ENCODE data around the gene RSKR. TPM values are rescaled to one million over a fixed set of nuclear protein-coding genes. Genes with fewer than 3 reads are reported as not detected.
A peak's percentile ranks its signal among the peaks of the same experiment; 100 is the strongest.
"Not testable (repeated sequence)": the region's sequence is repeated elsewhere in the genome, so short reads cannot be mapped to it uniquely, and the experiment has no call there.

RSKR gene, protein sequence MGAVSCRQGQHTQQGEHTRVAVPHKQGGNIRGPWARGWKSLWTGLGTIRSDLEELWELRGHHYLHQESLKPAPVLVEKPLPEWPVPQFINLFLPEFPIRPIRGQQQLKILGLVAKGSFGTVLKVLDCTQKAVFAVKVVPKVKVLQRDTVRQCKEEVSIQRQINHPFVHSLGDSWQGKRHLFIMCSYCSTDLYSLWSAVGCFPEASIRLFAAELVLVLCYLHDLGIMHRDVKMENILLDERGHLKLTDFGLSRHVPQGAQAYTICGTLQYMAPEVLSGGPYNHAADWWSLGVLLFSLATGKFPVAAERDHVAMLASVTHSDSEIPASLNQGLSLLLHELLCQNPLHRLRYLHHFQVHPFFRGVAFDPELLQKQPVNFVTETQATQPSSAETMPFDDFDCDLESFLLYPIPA
- polyA plus RNA-seq (2012; ENCODE audit: insufficient read depth, insufficient read length), result 18.8 TPM

DNA sequence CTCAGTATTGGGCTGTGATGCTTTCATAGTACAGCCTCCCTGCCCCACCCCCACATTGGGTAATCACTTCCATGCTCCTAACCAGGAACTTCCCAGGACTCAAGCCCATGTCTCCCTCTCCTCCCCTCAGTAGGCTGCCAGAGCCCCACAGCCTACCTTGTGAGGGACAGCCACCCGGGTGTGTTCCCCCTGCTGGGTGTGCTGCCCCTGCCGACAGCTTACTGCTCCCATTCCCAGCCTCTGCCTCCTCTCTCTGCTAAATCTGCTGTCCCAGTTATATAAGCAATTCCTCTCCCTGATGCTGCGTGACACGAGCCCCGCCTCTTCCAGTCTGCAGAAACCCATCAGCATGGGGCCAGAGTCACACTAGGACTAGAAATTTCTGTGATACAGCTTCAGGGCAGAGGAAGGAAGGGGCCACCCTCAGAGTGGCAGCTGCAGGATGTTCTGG is at the start of gene RSKR:
RSKR (minus strand) TSS at position 255 of the 451 bp plus-strand sequence; CDS start at position 231, 24 bp downstream.
- no peak within 1 kb of the TSS for H3K4me3 ChIP-seq (ENCODE audit: low read length)
- DNase-seq (ENCODE audit: low read depth, low spot score), result no peak

DNA sequence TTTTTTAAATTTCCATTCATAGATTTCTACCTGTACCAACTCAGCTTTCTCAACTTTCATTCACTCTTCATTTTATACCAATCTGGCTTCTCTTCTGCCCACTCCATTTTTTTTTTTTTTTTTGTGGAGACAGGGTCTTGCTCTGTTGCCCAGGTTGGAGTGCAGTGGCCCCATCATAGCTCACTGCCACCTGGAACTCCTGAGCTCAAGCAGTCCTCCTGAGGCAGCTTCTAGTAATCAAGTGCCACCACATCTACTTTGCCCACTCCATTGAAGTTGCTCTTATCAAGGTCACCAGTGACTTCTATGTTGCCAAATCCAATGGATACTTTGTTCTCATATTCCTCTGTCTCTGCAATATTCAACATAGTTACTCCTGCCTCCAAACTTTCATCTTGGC is 49.7 kb upstream of the RSKR start:
- no peak overlapping the region for H3K4me3 ChIP-seq (ENCODE audit: low read length)
- no peak for DNase-seq (ENCODE audit: low read depth, low spot score)

DNA sequence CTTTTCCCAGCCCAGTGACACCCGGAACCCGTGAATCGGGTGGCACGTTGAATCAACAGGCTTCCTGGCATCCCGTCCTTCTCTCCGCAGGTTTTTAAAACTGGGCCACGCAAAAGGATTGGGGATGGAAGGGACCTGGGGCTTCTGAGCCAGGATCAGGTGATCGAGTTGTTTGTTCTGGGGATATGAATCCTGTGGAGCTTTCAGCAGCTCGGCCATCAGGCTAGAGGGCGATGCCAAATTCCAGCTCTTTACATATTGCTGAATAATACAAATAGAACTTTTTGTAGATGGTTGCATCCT is 48.5 kb upstream of the RSKR start:
- H3K4me3 ChIP-seq (ENCODE audit: low read length), result peak overlapping the region; percentile 98
- no peak for DNase-seq (ENCODE audit: low read depth, low spot score)

DNA sequence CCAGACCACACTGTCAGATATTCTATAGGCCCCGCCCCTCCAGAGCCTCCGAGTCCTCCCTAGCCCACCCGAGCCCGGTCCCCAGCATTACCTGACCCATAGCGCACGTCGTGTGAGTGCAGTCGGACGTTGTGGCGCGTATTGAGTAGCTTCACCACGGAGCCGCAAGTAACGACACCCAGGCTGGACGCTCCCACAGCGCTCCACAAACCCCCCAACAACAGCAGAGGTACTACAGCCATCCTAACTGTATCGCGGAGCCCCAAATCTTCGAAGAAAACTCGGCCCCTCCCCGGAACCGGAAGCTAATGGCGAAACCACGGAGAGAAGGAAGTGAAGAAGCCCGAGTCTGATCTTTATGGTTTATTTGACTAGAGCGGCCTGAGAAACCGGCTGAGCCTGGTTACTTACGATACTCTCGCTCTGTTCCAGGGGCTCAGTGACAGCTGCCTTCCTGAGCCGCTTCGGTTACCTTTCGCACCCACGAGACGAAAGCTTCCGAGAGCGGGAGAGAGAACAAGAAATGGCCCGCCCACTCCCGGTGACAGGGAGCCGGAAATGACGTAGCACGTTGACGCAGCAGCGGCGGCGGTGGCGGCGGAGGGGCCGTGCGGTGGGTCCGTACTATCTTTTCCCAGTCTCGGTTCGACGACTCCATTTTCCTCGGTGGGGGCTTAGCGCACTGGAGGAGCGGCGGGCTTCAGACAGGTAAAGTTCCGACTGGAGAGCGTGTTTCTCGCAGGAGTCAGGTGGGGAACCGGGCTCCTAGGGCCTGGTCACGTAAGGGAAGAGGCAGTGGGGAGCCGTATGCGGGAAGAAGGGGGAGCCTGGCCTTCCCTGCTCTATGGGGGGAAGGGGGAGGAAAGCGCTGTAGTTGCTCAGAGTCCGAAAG is 47.9 kb upstream of the RSKR start, which contains the start of the genes SDF2 and SUPT6H:
SDF2 (minus strand) TSS at position 272 of the 892 bp plus-strand sequence; CDS start at position 242, 30 bp downstream.
SUPT6H (plus strand) TSS at position 571 of the 892 bp plus-strand sequence. CDS start 11,197 bp downstream, outside the sequence.
- H3K4me3 ChIP-seq (ENCODE audit: low read length), result peak within 1 kb of the TSS; percentile 98
- DNase-seq (ENCODE audit: low read depth, low spot score), result peak; percentile 77

DNA sequence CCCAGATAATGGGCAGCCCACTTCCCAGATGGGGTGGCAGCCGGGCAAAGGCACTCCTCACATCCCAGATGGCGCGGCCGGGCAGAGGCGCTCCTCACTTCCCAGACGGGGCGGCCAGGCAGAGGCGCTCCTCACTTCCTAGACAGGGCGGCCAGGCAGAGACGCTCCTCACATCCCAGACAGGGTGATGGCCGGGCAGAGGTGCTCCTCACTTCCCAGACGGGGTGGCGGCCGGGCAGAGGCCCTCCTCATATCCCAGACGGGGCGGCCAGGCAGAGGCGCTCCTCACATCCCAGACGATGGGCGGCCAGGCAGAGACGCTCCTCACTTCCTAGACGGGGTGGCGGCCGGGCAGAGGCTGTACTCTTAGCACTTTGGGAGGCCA is 45.5 kb upstream of the RSKR start:
- DNase-seq (ENCODE audit: low read depth, low spot score); H3K4me3 ChIP-seq (ENCODE audit: low read length): not testable (repeated sequence)

DNA sequence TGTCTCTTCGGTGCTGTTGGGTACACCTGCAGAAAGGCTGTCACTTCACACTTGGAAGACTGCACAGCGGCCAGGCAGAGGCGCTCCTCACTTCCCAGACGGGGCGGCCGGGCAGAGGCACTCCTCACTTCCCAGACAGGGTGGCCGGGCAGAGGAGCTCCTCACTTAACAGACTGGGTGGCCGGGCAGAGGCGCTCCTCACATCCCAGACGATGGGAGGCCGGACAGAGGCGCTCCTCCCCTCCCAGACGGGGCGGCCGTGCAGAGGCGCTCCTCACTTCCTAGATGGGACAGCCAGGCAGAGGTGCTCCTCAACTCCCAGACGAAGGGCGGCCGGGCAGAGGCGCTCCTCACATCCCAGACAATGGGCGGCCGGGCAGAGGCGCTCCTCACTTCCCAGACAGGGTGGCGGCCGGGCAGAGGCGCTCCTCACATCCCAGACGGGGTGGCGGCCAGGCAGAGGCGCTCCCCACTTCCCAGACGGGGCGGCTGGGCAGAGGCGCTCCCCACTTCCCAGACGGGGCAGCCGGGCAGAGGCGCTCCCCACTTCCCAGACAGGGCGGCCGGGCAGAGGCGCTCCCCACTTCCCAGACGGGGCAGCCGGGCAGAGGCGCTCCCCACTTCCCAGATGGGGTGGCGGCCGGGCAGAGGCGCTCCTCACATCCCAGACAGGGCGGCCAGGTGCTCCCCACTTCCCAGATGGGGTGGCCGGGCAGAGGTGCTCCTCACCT is 44.9 kb upstream of the RSKR start:
- H3K4me3 ChIP-seq (ENCODE audit: low read length), result not testable (repeated sequence)

DNA sequence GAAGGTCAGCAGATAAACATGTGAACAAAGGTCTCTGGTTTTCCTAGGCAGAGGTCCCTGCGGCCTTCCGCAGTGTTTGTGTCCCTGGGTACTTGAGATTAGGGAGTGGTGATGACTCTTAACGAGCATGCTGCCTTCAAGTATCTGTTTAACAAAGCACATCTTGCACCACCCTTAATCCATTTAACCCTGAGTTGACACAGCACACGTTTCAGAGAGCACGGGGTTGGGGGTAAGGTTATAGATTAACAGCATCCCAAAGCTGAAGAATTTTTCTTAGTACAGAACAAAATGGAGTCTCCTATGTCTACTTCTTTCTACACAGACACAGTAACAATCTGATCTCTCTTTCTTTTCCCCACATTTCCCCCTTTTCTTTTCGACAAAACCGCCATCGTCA is 44.4 kb upstream of the RSKR start:
- DNase-seq (ENCODE audit: low read depth, low spot score); H3K4me3 ChIP-seq (ENCODE audit: low read length): not testable (repeated sequence)

More for the DNA sequence above, 44.9 kb upstream of the RSKR start:
- not testable (repeated sequence) for DNase-seq (ENCODE audit: low read depth, low spot score)

DNA sequence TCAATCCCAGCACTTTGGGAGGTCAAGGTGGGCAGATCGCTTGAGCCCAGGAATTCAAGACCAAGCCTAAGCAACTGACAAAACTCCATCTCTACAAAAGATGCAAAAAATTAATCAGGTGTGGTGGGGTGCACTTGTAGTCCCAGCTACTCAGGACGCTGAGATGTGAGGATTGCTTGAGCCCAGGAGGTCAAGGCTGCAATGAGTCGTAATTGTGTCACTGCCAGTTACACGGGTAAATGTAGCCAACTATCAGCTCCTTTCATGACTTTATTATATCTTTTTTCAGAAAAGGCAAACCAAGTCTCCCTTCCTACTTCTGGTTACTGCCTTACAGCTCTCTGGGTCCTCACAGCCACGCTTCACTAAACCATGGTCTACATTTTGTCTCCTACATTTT is 43.8 kb upstream of the RSKR start:
- no peak overlapping the region for H3K4me3 ChIP-seq (ENCODE audit: low read length)
- DNase-seq (ENCODE audit: low read depth, low spot score), result no peak

DNA sequence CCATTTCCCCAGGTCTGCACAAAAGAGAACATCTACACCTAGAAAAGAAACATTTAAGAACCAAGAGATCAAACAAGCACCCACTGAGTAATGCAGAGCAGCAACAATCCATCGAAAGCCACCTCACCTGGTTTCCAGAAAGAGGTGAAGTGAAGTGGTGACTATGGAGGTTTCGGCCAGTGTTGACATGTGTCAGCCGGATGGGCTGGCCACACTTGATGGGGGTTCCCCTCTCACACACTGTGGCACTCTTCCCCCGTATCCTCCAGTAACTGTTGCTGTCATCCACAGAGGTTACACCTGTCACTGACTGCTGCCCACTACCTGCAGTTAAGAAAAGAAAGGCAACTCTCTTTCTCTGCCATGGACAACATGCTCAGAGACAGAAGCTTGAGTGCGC is 41.2 kb upstream of the RSKR start:
- H3K4me3 ChIP-seq (ENCODE audit: low read length), result no peak overlapping the region
- DNase-seq (ENCODE audit: low read depth, low spot score), result no peak

DNA sequence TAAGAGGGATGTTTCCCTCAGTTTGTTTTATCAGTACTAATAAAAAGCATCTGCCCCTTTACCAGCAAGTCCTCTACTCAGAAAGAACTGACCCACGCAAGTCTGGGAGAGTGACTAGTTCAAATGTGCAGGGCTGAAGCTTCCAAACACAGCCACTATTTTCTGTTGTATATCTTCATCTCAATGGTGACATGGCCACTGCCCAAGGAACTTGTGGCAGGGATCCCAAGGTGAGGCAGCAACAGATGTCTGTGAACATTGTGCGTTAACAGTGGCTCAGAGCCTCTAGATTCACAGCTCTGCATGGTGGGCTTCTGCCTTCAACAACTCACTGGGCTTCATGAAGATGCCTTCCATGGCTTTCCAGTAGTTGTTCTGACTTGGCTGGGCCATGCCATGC is 34.7 kb upstream of the RSKR start:
- no peak for DNase-seq (ENCODE audit: low read depth, low spot score)

DNA sequence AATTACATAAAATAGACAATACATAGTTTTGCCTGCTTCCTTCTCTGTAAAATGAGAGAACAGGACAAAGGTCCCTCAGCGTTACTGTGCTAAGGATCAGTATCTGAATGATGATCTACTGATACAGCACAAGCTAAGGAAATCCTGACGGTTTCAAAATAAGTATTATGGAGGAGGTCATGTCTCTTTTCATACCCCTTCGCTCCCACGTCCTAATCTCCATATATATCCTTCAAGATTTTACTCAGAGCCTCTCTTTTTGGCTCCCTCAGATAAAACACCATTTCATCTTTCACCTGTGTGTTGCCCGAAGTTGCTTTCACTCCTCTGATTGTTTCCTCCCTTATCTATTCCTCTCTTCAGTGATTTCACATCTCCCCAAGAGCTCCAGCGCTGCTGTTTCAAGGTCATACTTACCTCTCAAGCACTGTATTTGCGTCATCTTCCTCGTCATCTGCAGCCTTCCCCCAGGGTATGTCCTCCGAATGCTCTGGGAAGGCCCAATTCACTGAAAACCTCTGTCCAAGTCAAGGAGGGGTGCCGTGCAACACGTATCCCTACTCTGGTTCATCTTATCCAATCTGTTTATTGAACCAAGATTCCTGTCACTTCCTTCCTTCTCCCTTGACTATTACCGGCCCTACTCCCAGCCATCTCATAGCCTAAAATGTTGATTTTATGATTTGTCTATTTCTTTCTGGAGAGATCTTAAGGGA is 32.2 kb upstream of the RSKR start:
- DNase-seq (ENCODE audit: low read depth, low spot score), result no peak
- no peak overlapping the region; the same call in none of the 2 replicates for H3K4me3 ChIP-seq (ENCODE audit: low read length)

More for the DNA sequence above, 34.7 kb upstream of the RSKR start:
- no peak overlapping the region for H3K4me3 ChIP-seq (ENCODE audit: low read length)

DNA sequence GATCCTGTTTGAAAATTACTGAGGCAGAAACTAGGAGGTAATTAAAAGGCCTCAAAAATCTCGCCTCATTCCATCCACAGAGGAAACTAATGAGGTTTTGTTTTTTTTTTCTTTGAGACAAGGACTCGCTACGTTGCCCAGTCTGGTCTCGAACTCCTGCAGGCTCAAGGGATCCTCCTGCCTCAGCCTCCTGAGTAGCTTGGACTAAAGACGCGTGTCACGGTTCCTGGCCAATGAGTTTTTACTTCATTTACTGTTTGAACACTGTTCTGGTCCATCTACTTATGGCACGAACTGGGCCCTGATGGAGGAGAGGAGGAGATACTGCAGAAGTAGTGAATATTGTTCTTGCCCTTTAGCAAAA is 31.6 kb upstream of the RSKR start:
- peak overlapping the region; percentile 77 for H3K4me3 ChIP-seq (ENCODE audit: low read length)
- no peak for DNase-seq (ENCODE audit: low read depth, low spot score)

DNA sequence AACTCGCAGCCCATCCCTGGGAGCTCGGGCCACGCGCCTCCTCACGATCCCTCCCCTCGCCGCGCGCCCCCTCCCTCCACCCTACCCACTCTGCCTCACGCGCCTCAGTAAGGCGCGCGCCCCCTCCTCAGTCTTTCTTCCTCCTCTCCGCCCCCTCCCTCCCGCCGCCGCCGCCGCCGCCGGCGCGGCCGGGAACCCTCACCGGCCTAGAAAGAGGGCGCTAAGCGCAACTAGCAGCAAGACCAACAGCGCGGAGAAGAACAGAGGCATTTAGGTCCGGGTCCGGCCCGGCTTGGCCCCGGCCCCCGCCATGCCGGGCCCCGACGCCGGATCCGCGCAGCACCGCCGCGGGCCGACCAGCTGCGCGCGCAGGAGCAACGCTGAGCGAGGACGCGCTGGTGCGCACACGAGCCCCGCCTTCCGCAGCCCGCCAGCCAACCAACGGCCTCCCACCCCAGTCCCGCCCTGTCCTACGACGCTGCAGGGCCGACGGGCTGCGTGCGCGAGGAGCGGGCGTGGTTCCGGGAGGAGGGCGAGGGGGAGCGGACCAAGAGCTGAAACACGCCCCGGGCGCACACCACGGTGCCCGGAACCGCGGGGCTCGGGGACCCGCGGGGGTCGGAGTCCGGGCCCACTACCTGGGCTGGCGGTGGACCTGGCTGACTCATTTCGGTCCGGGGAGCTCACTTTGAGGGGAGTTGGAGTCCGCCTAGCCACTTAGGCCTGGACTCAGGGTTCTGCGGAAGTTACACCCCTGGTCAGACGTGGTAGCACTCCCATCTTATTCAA is 31.0 kb upstream of the RSKR start, which contains the start of gene BLTP2:
BLTP2 (minus strand) TSS at position 372 of the 789 bp plus-strand sequence; CDS start at position 270, 102 bp downstream.
- DNase-seq (ENCODE audit: low read depth, low spot score), result peak; percentile 89
- peak within 1 kb of the TSS; percentile 97 for H3K4me3 ChIP-seq (ENCODE audit: low read length)

DNA sequence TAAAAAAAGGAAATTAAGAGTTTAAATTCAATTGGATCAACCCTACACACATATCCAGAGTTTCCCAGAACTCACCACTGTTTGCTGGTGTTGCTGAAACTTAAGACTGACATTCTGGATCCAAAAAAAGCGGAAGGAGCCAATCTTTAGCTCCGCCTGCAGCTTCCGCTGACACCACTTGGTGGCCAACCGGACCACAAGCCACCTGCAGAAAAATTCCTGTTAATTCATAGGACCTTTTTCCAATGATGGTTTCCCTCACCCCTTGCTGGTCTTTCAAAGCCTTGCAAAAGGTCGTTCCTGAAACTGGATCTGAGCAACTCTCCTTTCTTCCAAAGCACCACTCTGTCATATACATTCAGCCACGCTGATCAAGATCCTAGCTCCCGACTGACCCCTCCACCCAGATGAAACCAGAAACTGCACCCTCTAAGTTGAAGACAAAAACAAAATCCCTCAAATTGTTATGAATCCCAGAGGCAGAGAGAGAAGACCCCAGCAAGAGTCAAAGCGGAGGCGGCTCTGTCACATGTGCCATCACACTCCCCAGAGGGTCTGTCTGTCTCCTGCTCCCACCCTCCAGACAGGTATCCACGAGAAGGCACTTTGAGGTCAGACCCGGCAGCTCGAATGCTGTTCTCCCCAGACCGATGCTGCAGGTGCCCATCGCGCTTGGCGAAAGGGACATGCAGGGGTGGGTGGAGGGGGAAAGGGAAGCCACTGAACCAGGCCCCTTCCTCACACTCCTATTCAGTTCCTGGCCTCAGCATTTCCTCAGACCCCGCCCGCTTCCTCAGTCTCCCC is 30.2 kb upstream of the RSKR start:
- peak; percentile 42 for DNase-seq (ENCODE audit: low read depth, low spot score)
- H3K4me3 ChIP-seq (ENCODE audit: low read length), result peak overlapping the region; percentile 97

DNA sequence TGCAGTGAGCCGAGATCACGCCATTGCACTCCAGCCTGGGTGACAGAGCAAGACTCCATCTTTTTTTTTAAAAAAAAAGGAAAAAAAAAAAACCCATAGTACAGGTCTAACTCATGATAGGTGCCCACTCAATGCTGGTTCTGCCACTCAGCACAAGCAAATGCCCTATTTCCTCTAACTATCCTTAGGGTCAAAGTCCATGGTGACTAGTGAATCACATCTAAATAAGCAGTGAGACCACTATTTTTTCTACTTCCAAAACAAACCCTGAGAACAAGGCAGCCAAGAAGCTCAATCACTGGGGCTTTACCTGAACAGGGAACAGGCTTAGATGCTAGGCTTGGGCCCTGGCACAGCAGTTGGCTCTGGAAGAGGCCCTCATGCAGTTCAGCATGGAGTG is 27.6 kb upstream of the RSKR start:
- DNase-seq (ENCODE audit: low read depth, low spot score), result no peak
- H3K4me3 ChIP-seq (ENCODE audit: low read length), result no peak overlapping the region

DNA sequence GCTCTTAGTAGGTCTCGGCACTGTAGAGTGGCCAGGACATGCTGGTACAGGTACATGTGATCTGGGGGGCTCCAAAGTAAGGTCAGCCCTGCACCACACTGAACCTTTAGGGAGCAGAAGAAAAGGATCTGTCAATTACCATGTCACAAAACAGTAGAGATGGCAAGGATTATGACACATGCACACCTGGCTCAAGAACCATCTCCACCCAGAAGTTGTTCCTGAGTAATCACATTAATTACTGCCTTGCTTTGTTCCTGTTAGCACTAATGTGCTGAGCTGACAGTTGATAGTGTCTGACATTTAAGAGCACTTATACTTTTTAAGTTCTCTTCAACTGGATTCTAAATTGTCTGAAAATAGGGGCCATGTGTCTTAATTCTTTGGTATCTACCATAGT is 21.5 kb upstream of the RSKR start:
- no peak for DNase-seq (ENCODE audit: low read depth, low spot score)

More for the DNA sequence above, 21.5 kb upstream of the RSKR start:
- H3K4me3 ChIP-seq (ENCODE audit: low read length), result no peak overlapping the region

Measured in Jurkat, Clone E6-1 (cell line).